GM19324 (cell line): Measurements from ENCODE around the gene PRTFDC1.
"Not testable (repeated sequence)": the region's sequence is repeated elsewhere in the genome, so short reads cannot be mapped to it uniquely, and the experiment has no call there.

Experiments used
- ATAC-seq: cut with Tn5 transposase; IDR thresholded peaks from one replicate; pipeline ENCODE4 v1.9.1; 2021; ENCODE audit warnings: mild to moderate bottlenecking, moderate library complexity; ENCODE audit not compliant: unreplicated experiment, low FRiP score

The PRTFDC1 gene, protein sequence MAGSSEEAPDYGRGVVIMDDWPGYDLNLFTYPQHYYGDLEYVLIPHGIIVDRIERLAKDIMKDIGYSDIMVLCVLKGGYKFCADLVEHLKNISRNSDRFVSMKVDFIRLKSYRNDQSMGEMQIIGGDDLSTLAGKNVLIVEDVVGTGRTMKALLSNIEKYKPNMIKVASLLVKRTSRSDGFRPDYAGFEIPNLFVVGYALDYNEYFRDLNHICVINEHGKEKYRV

DNA sequence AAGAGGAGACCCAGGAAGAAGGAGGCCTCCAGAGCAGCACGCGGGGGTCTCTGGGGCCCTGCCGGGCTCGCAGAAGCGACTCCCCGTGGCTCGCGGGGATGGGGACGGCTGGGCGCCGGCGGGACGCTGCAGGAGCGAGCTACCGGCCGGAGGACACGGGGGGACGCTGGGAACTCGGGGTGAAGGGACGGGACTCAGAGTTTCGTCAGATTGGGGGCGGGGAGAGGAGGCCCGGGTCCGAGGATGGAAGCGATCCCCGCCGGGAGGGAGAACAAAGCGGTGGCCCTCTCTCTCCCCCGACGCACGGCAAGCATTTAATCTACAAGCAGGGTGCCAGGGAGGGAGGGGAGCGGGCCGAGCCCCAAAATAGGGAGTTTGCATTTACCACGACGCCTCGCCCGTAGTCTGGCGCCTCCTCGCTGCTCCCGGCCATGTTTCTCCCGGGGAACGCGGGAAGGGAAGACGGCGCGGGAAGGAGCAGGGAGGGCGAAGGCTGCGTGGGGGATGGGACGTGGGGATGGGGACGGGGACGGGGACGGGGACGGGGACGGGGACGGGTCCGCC is at the start of gene PRTFDC1:
Gene PRTFDC1 (minus strand): TSS at position 464 of the 564 bp plus-strand sequence. CDS start 31 bp downstream, at position 433.
- peak; percentile 34 for ATAC-seq

DNA sequence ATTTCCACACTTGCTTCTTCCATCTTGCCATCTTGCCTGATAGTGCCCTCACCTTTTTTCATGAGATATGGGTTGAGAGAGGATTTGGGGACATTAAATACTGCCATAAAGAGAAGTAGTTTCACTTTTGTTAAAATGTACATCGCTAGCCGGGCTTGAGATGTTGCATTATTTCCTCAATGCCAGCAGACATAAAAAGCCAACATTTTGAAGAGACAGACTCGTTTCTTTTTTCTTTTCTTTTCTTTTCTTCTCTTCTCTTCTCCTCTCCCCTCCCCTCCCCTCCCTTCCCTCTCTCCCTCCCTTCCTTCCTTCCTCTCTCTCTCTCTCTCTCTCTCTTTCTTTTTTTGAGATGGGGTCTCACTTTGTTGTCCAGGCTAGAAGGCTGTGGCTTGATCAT is 45.6 kb upstream of the PRTFDC1 start:
- no peak for ATAC-seq

DNA sequence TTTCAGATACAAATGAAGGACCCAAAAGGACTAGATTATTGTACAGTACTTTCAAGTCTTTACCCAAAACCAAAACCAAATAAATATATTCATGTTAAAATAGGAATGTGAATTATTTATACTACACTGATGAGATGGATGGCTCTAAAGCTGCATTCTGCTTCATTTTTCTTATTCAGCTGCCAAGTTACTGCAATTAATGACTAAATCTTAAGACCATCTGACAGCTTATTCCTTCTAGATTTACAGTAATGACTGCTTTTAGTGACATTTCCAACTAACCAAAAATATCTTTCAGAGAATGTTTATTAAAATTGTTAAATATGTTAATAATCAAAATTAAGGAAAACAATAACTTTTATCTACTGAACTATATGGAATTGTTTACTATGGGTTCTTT is 42.7 kb upstream of the PRTFDC1 start:
- no peak for ATAC-seq

DNA sequence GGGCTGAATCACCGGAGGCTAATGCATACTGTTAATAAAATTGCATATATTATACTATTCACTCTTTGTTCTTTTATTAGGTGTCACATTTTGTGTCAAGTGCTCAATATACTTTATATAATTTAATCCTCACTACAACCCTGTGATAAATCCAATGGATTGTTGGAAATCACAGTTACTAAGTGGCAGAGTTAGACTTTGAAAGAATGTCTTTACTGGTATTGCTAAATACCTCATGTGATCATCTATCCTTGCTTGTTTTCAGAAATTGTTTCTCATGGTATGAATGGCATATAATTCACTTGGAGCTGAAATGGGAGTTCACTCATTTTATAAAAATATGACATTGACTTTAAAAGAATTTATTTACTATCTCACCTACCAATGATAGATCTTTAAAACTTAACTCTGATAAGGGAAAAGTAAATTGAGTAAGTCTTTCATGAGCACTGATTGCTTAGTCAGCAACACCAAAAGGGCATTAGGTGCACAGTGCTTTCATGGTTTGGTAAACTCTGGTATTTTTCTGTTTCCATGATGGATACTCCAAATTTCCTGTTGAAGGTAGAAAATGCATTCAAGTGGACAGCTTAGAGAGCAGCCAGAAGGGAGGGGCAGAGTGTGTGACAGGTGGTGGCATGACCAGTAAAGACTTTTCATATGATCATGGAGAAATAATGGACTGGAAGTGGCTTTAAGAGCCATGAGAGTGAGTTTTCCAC is 41.0 kb upstream of the PRTFDC1 start:
- ATAC-seq, result no peak

DNA sequence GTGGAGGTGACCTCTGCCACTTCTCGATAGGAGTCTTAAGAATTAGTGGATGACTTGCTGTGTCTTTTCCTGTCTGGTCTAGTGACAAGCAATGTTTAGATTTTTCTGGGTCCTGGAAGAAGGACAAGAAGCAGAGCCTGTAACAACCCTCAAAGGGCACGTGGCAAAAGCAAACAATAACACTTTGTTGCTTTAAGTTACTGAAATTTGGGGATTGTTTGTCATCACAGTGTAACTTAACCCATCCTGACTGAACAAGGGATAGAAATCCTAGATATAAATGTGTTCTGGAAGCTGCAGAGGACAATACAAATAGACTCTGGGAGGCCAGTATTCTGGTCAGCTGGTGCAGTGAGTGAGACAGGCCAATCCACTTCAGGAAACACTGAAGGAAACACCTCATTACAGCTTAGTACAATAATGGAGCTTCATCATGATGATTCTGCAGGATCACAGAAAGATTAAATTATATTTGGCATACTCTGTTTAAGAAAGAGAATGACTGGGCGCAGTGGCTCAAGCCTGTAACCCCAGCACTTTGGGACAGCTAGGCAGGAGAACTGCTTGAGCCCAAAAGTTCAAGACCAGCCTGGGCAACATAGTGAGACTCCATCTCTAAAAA is 40.2 kb upstream of the PRTFDC1 start:
- ATAC-seq, result no peak

DNA sequence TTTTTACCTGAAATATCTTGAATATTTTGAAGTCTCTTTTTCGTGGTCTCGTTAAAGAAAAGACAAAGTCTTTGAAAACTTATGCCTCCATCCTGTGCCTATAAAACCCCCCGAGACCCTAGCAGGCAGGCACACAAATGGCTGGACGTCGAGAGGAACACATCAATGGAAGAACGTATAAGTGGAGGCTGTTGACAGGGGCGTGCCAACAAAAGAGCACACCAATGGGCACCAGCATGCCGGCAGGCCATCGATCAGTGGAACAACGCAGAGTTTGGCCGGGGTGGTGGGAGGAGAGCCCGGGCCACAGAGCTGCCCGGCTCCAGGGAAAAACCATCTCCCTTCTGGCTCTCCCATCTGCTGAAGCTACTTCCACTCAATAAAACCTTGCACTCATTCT is 38.9 kb upstream of the PRTFDC1 start:
- no peak for ATAC-seq

DNA sequence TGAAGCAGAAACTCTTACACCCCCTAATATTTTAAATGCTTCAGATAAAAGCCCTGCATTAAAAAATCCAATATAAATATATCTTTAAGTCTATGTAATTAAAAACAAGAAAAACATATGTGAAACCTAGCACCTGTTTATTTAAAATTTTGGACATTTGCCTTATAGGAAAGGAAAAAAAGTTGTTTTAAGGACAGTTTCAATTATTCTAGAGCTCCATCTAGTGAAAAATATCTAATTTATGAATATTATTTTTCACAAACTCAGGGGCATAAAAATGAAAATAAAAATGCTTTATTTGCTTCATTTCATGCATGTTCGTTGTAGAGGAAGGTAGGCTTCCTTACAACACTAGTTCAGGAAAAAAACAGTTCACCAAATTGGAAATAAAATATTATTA is 37.5 kb upstream of the PRTFDC1 start:
- ATAC-seq, result no peak

DNA sequence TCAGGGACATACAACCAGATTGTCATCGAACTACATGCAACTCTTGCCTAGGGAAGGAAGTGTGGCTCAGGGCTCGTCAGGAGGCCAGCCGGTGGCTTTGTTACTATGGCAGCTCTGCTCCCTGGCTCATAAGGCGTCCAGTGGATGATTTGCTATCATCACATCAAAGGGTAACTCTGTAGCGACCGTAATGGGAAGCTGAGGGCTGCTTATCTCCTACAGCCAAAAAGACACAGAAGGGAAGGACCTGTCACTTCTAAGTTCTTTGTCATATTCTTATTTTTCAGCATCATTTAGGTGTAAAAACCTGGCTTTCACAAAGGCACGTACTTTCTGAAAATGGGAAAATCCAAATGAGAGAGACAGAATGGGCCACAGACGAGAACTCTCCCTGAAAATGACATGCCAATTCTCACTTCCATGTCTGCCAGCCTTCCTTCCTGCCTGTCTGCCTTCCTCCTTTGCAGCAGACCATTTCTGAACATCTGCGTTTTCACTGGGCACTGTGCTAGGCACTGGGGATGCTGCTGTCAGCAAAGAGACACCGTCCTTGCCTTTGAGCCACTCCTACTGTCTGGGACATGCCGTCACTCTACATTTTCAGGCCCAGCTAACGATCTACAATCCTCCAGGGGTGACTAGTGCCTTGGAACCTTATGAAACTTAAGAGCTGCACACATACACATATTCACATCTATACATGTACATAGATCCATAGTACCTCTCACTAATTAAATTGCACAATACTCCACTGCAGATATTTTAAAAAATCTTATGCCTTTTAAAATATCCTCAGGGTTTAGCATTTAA is 36.6 kb upstream of the PRTFDC1 start:
- no peak for ATAC-seq

DNA sequence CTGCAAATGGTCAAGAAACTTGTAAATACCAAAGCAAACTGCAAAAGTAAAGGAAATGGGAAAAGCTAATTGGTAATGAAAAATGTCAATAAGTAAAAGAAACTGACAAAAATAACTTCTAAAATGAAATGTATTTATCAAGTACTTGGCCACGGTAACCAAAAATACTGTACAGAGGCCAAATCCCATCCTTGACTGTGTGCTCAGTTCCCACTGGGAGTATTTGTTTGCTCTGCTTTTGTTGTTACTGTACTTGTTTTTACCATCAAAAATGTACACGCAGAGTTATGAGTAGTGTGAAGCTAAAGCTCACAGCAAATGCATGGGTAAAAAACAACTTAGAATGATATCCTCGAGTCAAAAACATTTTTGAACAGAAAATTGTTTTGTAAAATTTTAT is 32.5 kb upstream of the PRTFDC1 start:
- no peak for ATAC-seq

DNA sequence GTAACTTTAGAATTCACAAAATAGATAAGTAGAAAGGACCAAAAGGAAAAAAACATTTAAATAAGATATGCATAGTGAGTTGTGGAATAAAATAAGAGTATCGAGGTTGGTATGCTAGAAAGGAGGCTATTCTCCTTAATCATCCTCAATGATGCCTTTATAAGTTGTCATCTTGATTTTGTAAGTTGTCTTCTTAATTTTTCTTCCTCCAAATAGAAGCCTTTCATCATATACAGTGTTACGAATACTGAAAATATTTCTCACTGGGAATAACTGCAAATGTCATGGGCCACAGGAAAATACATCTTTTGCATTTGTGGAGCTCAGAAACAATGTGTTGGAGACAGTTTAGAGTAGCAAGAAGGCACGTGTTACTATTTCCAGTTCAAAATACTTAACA is 31.5 kb upstream of the PRTFDC1 start:
- no peak for ATAC-seq

DNA sequence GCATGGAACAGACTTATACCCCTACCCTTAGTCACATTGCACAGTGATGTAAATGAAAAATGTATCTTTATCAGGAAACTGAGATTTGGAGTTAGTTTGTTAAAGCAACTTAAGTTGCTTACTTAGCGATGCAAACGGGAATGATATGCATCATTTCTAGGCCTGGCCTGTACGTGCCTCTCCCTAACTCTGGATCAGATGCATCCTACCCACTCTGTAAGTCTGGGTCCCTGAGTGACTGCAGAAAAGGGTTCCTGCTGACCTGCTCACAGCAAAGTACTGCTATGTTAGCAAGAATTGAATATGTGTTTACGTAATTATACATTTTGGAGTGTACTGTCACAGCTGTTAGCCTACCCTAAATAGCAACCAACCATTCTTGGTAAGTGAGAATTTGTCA is 30.7 kb upstream of the PRTFDC1 start:
- no peak for ATAC-seq

DNA sequence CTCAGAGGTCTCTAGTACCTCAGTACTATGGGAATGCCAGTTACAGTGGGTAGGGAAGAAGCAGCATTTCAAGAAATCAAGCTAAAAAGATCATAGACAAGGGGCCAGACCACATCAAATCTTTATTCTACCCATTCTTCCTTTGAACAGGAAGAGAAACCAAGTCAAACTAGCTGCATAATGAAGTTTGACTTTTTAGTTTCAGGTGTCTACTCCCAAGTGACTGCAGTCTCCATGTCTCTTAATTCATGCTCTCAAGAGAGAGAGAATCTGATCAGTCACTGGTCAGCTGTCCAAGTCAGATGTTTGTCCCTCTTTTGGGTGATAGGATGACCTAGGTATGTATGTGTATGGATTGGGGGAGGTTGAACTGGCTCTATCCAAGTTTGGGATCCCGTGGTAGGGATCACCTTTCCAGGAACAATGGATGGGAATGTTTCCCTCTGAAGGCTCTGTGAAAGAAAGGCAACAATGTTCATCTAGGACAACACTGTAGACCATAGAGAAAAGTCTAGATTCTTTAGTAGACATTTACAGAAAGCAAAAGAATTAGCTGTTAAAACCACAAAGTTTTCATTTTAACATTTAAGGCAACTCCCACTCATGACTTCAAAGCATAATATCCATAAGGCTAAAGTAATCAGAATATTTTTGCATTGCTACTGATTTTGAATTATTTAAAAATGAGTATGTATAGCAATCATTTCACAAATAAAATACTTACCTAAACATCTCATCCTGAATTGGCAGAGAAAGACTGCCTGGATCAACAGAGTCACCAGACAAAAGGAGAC is 30.1 kb upstream of the PRTFDC1 start:
- ATAC-seq, result peak; percentile 68

DNA sequence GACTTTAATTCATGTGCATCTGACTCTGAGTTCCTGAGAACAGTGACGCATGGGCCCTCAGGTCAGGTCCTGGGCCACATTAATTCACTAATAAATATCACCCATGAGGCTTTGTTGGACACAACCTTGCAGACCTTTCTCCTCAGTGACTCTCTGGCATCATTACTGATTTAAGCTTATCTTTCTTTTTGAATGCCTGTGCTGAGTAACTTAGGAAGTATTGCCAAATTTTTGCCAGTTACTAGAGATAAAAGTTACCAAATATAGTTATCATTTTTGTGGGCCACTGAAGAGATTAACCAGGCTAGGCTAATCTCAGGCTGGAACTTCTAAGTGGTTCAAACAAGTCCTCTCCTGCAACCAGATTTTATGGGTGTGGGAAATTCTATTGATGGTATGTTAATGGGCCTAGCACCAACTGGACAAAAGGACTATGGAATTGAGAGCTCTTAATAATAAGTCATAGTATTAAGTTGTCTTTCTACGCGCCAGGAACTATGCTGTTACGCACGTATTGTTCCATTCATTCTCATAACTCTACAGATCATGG is 28.8 kb upstream of the PRTFDC1 start:
- no peak for ATAC-seq

DNA sequence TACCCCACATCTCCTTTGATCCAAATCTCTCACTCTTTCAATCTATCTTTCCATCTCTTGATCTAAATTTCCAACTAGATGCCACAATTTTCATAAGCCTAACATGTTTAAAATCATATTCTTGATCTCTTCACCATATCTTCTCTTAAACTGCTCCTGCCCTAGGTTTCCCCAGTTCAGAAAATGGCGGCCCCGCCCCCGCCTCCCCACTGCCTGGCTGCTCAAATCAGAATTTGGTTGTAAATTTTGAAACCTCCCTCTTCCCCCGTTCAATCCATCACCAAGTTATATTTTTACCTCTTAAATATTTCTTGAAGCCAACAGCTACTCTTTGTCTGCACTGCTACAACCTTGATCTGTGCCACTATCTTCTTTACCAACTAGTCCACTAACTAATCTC is 27.3 kb upstream of the PRTFDC1 start:
- ATAC-seq, result no peak

DNA sequence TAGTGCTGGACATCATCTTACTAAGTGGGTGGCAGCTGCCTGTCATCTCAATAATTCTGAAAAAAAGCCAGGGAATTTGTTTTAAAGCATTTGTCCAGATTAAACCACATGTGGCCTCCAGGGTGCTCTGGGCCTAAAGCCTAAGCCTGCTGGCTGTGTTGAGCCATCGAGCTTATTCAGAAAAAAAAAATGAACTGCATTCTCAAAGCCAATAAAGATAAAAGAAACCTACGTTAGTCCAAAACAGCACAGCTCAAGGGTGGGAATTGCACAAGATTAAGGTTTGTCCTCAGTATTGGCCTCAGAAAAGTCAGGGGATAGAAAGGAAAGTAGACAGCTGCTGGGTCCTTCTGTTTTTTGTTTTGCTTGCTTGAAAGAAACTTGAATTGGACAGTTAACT is 22.6 kb upstream of the PRTFDC1 start:
- no peak for ATAC-seq

DNA sequence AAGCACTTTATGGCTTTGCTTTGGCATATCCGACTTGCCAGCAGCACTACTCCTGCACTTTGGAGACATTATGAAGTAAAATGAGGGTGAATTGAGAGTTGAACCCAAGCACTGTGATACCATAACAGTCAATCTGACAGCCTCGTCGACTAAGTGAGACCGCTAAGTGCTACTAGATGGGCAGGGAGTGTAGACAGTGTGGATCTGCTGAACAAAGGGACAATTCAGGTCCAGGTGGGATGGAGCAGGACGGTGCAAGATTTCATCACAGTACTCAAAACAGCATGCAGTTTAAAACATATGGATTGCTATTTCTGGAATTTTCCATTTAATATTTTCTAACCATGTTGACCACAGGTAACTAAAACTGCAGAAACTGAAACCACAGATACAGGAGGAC is 20.8 kb upstream of the PRTFDC1 start:
- no peak for ATAC-seq

DNA sequence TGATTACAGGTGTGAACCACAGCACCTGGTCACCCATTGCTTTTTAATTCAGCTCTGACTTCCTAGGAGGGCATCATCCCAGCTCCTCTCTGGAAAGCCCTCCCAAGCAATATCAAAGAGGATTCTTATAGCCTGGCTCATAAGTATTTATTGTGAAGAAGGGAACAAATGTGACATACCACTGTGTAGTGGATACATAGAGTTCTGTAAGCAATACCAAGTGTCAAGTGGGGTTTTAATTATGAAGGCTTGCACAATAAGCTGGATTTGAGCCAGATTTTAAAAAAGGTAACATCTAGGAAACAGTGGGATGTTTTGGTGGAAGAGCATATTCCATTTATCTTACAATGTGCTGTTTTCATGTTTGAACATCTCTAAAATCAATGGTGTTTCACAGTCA is 19.0 kb upstream of the PRTFDC1 start:
- ATAC-seq, result no peak

DNA sequence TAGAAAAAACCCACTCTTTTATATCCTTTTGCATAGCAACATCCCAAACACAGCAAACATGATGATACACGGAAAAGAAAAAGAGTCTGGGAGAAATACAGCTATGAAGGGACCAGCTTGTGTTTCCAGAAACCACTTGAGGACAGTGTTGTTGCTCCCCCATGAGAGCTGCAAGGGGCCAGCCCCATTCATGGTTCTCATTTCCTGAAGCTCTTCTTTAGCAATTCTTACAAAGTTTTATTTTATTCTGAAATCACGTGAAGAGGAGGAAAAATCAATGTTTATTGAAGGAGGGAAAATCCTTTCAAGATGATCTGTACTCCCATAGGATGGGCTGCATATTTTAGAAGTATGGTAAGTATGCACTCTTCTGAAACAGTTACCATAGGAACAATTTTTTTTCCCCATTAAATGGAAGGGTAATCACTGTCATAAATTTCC is 17.5 kb upstream of the PRTFDC1 start:
- ATAC-seq, result no peak

DNA sequence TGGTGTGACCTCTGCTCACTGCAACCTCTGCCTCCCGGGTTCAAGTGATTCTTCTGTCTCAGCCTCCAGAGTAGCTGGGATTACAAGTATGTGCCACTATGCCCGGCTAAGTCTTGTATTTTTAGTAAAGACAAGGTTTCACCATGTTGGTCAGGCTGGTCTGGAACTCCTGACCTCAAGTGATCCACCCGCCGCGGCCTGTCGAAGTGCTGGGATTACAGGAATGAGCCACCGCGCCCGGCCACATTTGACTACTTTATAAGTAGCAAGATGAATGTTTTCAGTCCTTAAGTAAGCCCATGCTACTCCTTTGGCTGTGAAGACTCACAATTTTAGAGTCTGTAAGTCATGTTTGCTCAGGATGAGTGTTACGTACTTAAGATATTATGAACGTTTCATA is 16.5 kb upstream of the PRTFDC1 start:
- ATAC-seq, result not testable (repeated sequence)

DNA sequence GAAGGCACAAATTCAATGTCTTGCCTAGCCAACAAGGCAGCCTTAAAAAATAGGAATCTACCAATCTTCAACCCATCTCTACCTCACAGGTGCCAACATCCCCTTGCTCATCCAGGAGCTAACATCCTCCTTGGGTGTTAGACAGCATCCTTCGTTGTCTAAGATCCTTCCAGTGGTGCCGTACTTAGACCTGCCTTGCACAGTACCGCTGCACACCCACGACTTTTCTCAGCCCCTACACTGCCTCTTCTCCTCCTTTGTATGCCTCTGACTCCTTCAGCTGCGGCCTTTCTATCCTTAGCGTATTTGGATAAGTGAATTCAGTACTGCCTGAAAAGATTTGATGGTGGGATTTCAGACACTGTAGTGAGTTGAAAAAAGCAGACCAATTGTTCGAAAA is 15.9 kb upstream of the PRTFDC1 start:
- no peak for ATAC-seq
